H4 (cell line): ENCODE measurements around the gene SLC9A4. TPM values are rescaled to one million over a fixed set of nuclear protein-coding genes. Genes with fewer than 3 reads are reported as not detected.
"Not testable (repeated sequence)": the region's sequence is repeated elsewhere in the genome, so short reads cannot be mapped to it uniquely, and the experiment has no call there.

ENCODE experiments used
- DNase-seq: peaks from one replicate; pipeline ENCODE4 v3.0.0-alpha.2; 2015; ENCODE audit warnings: low spot score
- total RNA-seq: library from RNA; depleted of rRNA; stranded (reverse); fragments of >200 nt; shearing (Covaris generic); gene quantifications from 2 replicates; pipeline ENCODE4 v1.2.3, GENCODE V29; 2014; rRNA removed

SLC9A4 gene
- total RNA-seq, 1 experiment from 2014 or later: not detected

GRCh38 chr2:102550151-102550550 is 77.1 kb downstream of the SLC9A4 start:
- no peak for DNase-seq

GRCh38 chr2:102551329-102552096 is 78.5 kb downstream of the SLC9A4 start:
- no peak for DNase-seq

GRCh38 chr2:102553601-102554000 is 80.6 kb downstream of the SLC9A4 start:
- no peak for DNase-seq

- no peak for DNase-seq
These were observed 85.4 kb downstream of the SLC9A4 start for GRCh38 chr2:102558463-102558862.

- DNase-seq: not testable (repeated sequence)
These were observed 89.5 kb downstream of the SLC9A4 start for GRCh38 chr2:102562542-102562941.

- DNase-seq: no peak
These were observed 102.9 kb downstream of the SLC9A4 start for GRCh38 chr2:102575888-102576287.

GRCh38 chr2:102578376-102578775 is 105.3 kb downstream of the SLC9A4 start:
- DNase-seq: no peak

GRCh38 chr2:102581911-102582310 is 108.9 kb downstream of the SLC9A4 start:
- DNase-seq: no peak

- no peak for DNase-seq
These were observed 109.8 kb downstream of the SLC9A4 start for GRCh38 chr2:102582845-102583244.

Other genes starting within 250 kb of the SLC9A4 start
- not detected in 2 replicates for gene IL1RL1, start 161.7 kb upstream of the SLC9A4 start, total RNA-seq
- 2.0 and 2.8 TPM in 2 replicates for gene IL18R1, start 117.4 kb upstream of the SLC9A4 start, total RNA-seq
- 0.06 TPM in 1 of 2 replicates, not detected in the other for gene IL18RAP, start 50.1 kb upstream of the SLC9A4 start, total RNA-seq
- gene SLC9A2, start 146.3 kb downstream of the SLC9A4 start, total RNA-seq: 0.12 and 0.19 TPM in 2 replicates